Progenitor cell of endocrine pancreas (in vitro differentiated cells): Measurements from ENCODE around the gene ZXDC. TPM values are rescaled to one million over a fixed set of nuclear protein-coding genes. Genes with fewer than 3 reads are reported as not detected.
A peak's percentile ranks its signal among the peaks of the same experiment; 100 is the strongest.

Source experiments
- DNase-seq: peaks from one replicate; pipeline ENCODE4 v3.0.0; 2021; ENCODE audit warnings: low spot score; ENCODE audit not compliant: unreplicated experiment
- H3K27ac Mint-ChIP-seq: 2 replicates; pipeline ENCODE4 v1.8.0; 2021; ENCODE audit warnings: mild to moderate bottlenecking, moderate library complexity, mixed read lengths
- H3K27me3 Mint-ChIP-seq: 2 replicates; pipeline ENCODE4 v1.8.0; 2021; ENCODE audit warnings: mixed read lengths
- H3K36me3 Mint-ChIP-seq: 2 replicates; pipeline ENCODE4 v1.8.0; 2022; ENCODE audit warnings: mixed read lengths; ENCODE audit not compliant: insufficient read depth
- H3K4me1 Mint-ChIP-seq: 2 replicates; pipeline ENCODE4 v1.8.0; 2021; ENCODE audit warnings: low read depth, mixed read lengths
- H3K4me3 Mint-ChIP-seq: 2 replicates; pipeline ENCODE4 v1.8.0; 2021; ENCODE audit warnings: low read depth, mild to moderate bottlenecking, moderate library complexity, mixed read lengths
- H3K9me3 Mint-ChIP-seq: 2 replicates; pipeline ENCODE4 v1.8.0; 2021; ENCODE audit warnings: low read depth, mixed read lengths
- total RNA-seq: library from RNA; stranded (reverse); gene quantifications from 2 replicates; pipeline ENCODE4 v1.2.1, GENCODE V29; 2021
- TF ChIP-seq, protein P1 (sequence below): fragments of 200-600 bp; sonication (generic); IDR thresholded peaks from one replicate; pipeline ENCODE4 v1.5.0; 2021; ENCODE audit warnings: antibody characterized with exemption, mild to moderate bottlenecking; ENCODE audit not compliant: unreplicated experiment

ZXDC gene
- total RNA-seq, 1 donor from 2014 or later: 40.5 TPM

DNA sequence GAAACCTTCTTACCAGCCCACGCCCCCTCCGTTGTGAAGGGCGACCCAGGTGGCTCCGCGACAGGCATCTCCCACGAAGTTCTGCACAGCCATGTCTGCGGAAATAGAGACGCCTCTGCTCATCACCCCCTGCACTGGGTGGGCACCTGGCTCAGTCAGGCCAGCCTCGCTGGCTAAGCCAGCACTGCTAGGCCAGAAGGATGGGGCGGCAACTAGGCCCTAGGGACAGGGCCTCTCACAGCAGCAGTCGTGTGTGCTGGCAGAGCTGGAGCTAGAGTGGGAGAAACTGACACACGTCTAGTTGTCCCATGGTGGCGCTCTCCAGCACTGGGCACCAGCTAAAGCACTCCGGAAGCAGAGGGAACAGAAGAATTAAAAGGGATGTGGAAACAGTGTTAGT, 12.5 kb upstream of the ZXDC start:
- H3K36me3 Mint-ChIP-seq: no peaks in the 10 kb centered on the region
- TF ChIP-seq, protein P1, sequence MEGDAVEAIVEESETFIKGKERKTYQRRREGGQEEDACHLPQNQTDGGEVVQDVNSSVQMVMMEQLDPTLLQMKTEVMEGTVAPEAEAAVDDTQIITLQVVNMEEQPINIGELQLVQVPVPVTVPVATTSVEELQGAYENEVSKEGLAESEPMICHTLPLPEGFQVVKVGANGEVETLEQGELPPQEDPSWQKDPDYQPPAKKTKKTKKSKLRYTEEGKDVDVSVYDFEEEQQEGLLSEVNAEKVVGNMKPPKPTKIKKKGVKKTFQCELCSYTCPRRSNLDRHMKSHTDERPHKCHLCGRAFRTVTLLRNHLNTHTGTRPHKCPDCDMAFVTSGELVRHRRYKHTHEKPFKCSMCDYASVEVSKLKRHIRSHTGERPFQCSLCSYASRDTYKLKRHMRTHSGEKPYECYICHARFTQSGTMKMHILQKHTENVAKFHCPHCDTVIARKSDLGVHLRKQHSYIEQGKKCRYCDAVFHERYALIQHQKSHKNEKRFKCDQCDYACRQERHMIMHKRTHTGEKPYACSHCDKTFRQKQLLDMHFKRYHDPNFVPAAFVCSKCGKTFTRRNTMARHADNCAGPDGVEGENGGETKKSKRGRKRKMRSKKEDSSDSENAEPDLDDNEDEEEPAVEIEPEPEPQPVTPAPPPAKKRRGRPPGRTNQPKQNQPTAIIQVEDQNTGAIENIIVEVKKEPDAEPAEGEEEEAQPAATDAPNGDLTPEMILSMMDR: no peak
- no peak for DNase-seq
- H3K4me3 Mint-ChIP-seq: no peak overlapping the region
- no peak overlapping the region for H3K27ac Mint-ChIP-seq
- no peaks in the 10 kb centered on the region for H3K9me3 Mint-ChIP-seq
- no peaks in the 10 kb centered on the region for H3K4me1 Mint-ChIP-seq
- peaks cover 14% of the 10 kb centered on the region for H3K27me3 Mint-ChIP-seq

DNA sequence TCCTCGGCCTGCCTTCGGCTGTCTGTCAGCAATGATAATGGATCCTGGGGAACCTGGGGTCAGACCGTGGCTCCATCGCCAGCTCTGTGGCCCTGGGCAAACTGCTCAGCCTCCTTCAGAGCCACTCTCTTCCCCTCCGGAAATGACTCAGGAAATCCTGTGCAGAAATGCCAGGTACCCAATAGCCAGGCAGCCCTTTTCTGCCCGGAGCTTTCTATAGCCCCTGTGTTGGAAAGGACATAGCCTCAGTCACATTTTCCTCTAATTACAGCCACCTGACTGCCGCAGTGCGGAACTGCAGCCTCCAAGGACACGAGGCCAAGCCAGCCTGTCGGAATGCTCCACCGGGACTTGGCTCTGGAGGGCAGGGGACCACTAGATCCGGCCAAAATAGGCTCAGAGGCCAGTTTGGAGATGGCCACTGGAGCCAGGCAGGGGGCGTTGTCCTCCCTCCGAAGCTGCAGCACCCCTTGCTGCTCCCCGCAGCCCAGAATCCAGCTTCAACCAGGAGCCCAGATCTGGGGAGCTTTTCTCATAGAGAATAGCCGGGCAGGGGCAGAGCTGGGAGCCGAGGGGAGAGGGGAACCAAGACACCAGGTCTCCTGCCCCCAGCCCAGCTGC, 11.6 kb upstream of the ZXDC start:
- DNase-seq: no peak
- Mint-ChIP-seq H3K36me3 (no peaks in the 10 kb centered on the region), H3K9me3 (no peaks in the 10 kb centered on the region), H3K27me3 (peaks cover 13% of the 10 kb centered on the region), H3K27ac (no peak overlapping the region), H3K4me3 (no peak overlapping the region), H3K4me1 (no peaks in the 10 kb centered on the region)
- TF ChIP-seq, protein P1: peak; percentile 28

DNA sequence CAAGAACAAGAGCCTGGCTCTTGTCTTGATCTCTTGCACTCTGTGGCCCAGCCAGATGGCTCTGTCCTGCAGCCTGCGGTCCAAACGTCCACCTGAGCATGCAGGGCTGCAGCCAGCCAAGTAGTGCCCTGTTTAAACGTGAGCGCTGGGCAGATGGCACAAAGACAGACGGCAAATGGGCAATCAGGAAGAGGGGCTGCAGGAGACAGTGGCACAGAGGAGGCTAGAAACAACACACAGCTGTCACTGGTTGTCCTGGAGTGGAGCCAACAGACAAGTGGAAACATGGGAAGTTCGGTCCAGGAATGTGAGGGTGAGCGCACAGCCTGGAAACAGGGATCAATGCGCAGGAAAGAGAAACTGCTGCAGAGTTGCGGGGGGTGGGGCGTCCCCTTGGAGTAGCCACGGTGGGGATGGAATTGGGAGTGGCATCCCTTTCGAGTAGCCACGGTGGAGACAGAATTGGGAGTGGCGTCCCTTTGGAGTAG, 10.7 kb upstream of the ZXDC start:
- peaks cover 13% of the 10 kb centered on the region for H3K27me3 Mint-ChIP-seq
- H3K9me3 Mint-ChIP-seq: no peaks in the 10 kb centered on the region
- H3K27ac Mint-ChIP-seq: no peak overlapping the region
- no peak overlapping the region for H3K4me3 Mint-ChIP-seq
- no peaks in the 10 kb centered on the region for H3K4me1 Mint-ChIP-seq
- no peaks in the 10 kb centered on the region for H3K36me3 Mint-ChIP-seq
- no peak for DNase-seq
- TF ChIP-seq, protein P1: no peak

DNA sequence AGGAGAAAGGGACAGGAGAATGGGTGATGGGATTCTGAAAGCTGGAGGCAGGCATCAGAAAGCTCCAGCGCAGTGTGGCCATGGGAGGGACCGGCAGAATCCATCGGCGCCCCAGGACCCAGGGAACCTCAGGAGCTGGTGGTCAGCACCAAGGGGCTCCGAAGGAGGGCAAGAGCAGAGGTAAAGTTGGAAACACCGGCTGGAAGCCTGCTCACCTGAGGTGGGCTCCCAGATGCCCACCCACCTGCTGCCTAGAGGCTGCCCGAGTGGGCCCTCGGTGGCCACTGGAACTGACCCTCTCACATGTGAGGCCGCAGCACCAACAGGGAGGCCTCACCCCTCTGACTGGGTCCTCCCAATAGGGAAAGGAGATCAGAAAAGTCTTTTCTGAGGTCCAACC, 10.3 kb upstream of the ZXDC start:
- Mint-ChIP-seq H3K4me3 (no peak overlapping the region), H3K36me3 (no peaks in the 10 kb centered on the region), H3K27ac (no peak overlapping the region), H3K9me3 (no peaks in the 10 kb centered on the region), H3K4me1 (no peaks in the 10 kb centered on the region), H3K27me3 (peaks cover 9% of the 10 kb centered on the region)
- TF ChIP-seq, protein P1: no peak
- DNase-seq: no peak

DNA sequence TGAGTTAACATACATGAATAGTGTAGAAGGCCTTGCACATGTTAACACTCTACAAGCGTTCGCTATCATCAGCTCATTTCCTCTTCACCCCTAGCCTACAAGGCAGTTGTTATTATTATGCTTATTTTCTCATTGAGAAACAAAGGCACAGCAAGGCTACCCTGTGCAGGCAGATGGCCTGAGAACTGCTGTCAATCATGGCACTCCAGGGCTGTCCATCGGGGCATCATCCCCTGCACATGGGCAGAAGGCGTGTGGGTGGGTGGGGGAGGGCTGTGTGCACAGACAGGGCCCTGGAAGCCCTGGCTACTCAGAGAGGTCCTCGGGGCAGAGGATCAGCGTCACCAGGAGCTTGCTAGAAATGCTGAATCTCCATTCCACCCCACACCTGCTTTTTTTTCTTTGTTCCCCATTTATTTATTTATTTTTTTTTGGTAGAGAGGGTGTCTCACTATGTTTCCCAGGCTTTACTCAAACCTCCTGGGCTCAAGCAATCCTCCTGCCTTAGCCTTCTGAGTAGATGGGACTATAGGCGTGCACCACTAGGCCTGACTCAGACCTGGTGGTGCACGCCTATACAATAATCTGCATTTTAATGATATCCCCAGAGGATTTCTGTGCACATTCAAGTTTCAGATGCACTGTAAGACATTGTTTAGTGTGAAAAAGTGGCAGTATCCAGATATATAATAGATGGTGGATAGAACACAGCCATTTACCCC, 9.6 kb upstream of the ZXDC start:
- TF ChIP-seq, protein P1: no peak
- no peaks in the 10 kb centered on the region for H3K9me3 Mint-ChIP-seq
- DNase-seq: no peak

More for the DNA sequence above, 9.6 kb upstream of the ZXDC start:
- no peak overlapping the region for H3K27ac Mint-ChIP-seq
- H3K4me1 Mint-ChIP-seq: no peaks in the 10 kb centered on the region
- no peaks in the 10 kb centered on the region for H3K36me3 Mint-ChIP-seq
- H3K27me3 Mint-ChIP-seq: peaks cover 12% of the 10 kb centered on the region
- H3K4me3 Mint-ChIP-seq: no peak overlapping the region
